ENCODE measurements around the gene CDK19.

Gene CDK19

GRCh38 chr6:110567957-110568696 lies 247.1 kb downstream of the CDK19 start:
- no peak for DNase-seq

- no peak for DNase-seq
Measured at GRCh38 chr6:110566346-110567125, 248.7 kb downstream of the CDK19 start.

GRCh38 chr6:110564703-110565421 lies 250.4 kb downstream of the CDK19 start:
- no peak for DNase-seq

GRCh38 chr6:110563711-110564110 lies 251.6 kb downstream of the CDK19 start:
- DNase-seq, result no peak

DNA sequence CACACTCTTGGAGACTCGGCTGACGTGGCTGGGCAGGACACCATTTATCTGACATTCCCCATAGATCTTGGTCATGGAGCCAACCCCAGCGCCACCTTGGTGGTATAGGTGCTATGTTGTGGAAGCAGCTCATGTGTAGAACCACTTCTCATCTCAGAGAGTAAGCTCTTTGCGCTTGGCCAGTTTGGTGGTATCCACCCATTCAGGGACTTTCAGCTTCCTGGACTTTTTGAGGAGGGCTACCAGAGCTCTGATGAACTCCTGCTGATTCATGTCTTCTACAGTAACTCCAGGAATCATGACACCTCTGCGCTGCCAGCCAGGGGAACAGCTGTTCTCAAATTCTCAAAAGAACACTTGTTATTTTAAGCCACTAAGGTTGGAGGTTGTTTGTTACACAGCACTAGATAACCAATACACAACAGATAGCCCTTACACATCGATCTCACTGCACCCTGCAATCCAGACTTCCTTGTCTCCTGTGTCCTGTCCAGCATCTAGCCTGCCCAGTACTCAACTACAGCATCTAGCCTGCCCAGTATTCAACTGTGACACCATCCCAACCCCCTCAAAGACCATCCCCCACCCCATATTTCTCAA lies 252.9 kb downstream of the CDK19 start:
- DNase-seq, result no peak

DNA sequence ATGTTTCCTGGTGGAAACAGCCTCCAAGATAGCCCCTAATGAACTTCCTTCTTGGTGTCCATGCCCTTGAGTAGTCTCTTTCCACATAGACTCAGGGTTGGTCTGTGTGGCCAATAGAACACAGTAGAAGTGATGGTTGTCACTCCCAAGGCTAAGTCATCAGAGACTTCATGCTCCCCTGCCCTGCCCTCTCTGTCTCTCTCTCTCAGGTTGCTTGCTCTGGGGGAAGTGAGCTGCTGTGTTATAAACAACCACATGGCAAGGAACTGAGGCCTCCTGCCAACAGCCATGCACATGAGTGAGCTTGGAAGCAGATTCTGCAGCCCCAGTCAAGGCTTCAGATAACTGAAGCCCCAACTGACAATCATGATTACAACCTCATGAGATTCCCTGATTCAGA lies 253.6 kb downstream of the CDK19 start:
- no peak for DNase-seq

GRCh38 chr6:110561008-110561396 lies 254.3 kb downstream of the CDK19 start:
- DNase-seq, result no peak

- no peak for DNase-seq
Measured at GRCh38 chr6:110560239-110561007, 254.8 kb downstream of the CDK19 start.

Measured in activated CD4-positive, alpha-beta T cell treated with anti-CD3 and anti-CD28 coated beads, Interleukin-2, amount 50 U/mL, for 1 hour (primary cell).